ENCODE data around the gene PCCB. TPM values are rescaled to one million over a fixed set of nuclear protein-coding genes. Genes with fewer than 3 reads are reported as not detected.
A peak's percentile ranks its signal among the peaks of the same experiment; 100 is the strongest.

PCCB gene
- total RNA-seq, 1 experiment from 2014 or later = 69.0 TPM

DNA sequence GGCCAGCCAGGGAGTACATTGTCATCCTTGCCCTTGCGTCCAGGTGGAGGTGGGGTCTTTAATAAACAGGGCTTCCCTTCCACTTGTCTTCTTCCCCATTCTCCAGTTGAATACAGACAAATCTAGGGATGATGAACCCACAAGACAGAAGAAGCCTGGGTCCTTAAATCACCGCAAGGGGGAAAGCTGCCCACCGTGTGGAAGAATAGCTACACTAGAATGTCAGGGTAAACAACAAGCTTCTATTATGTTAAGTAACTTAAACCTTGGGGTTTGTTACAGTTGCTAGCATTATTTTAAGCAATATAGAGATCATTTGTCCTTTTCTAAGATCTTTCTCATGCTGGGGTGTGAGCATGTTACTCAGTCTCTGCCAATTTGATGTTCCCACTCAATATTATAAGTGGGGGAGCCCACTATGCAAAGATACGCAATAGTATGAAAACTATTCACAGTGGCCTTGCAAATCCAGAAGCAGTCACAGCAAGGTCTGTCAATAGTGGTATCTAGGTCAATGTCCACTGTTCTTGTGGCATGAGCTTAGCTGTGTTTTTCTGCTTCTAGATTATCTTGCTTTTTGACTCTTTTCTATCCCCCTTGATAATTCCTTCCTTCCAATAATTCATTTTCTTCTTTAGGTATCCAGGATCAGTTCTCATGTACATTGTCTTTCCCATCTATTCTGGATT lies 12.0 kb upstream of the PCCB start:
- H3K9me3 Mint-ChIP-seq = no peaks in the 10 kb centered on the region

DNA sequence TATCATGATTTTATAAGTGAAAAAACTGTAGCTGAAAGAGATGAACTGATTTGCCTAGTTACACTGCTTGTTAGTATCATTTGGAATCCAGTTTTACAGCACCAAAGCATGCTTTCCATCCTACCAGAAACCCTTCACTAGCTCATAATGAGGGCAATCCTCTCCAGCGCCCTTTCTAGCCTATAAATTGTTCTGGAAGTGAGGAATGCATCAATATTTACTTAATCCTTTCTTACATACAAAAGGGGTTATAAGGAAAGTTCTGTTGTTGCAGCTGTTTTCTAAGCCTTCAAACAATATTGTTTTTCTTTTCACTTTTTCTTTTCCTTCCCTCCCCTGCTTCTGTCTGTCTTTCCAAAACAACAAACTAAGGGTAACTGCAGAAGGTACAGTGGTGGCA lies 11.0 kb upstream of the PCCB start:
- POLR2A ChIA-PET = interaction anchor here (1.3 kb wide), 1 partner anchor 42 kb away, joined by 3 read pairs; no protein-coding TSS in a partner anchor
- H3K4me1 Mint-ChIP-seq = peaks cover 28% of the 10 kb centered on the region
- H3K4me3 Mint-ChIP-seq = no peak overlapping the region
- no peak overlapping the region for H3K27ac Mint-ChIP-seq
- H3K27me3 Mint-ChIP-seq (ENCODE audit: low read depth) = peaks cover 57% of the 10 kb centered on the region
- H3K9me3 Mint-ChIP-seq = no peaks in the 10 kb centered on the region
- TF ChIP-seq PRRX2 (CRISPR knock-in tag; IDR thresholded peaks at IDR 0.05) (no peak), ZNF219 (CRISPR knock-in tag; IDR thresholded peaks at IDR 0.05; ENCODE audit: borderline replicate concordance) (no peak), RELA (CRISPR knock-in tag; IDR thresholded peaks at IDR 0.05; ENCODE audit: borderline replicate concordance) (no peak), ZNF263 (CRISPR knock-in tag; IDR thresholded peaks at IDR 0.05; ENCODE audit: low read depth) (no peak)
- TF ChIP-seq, protein P1, sequence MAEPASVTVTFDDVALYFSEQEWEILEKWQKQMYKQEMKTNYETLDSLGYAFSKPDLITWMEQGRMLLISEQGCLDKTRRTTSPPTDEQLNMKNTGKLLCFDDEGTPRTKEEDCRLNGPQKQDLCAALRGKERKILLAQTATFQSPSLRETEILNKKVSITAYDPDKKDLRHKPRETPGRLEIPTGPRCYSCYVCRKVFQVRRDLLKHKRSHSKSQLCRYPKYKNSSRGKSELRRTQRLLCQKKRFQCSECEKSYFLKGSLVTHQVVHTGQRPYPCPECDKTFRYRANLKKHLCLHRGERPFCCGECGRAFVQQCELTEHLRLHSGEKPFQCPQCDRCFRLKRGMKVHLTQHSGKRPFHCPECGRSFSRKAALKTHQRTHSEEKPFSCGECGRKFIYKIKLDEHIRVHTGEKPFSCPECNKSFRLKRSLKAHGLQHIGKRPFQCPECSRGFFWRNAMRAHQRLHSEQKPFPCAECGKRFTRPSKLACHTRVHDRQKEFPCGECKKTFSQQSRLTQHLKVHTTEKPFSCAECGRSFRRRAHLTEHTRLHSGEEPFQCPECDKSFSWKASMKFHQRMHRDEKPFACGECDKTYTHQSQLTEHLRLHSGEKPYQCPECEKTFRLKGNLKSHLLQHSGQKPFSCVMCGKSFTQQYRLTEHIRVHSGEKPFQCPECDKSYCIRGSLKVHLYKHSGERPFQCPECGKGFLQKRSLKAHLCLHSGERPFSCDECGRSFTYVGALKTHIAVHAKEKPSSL (CRISPR knock-in tag; conservative IDR thresholded peaks at IDR 0.05) = no peak
- ATAC-seq = no peak
- CTCF ChIA-PET = no interaction called here
- DNase-seq (ENCODE audit: low spot score) = no peak
- H3K36me3 Mint-ChIP-seq = no peaks in the 10 kb centered on the region

More for the DNA sequence above, 12.0 kb upstream of the PCCB start:
- H3K27ac Mint-ChIP-seq = no peak overlapping the region
- TF ChIP-seq TCF7 (CRISPR knock-in tag; IDR thresholded peaks at IDR 0.05; ENCODE audit: low read depth) (no peak), GABPB1 (CRISPR knock-in tag; IDR thresholded peaks at IDR 0.05) (peak; percentile 43; the same call in 1 of the 2 replicates)
- no peak overlapping the region for H3K4me3 Mint-ChIP-seq
- H3K4me1 Mint-ChIP-seq = peaks cover 28% of the 10 kb centered on the region
- ATAC-seq (peak; percentile 67), DNase-seq (ENCODE audit: low spot score) (no peak)
- peaks cover 57% of the 10 kb centered on the region for H3K27me3 Mint-ChIP-seq (ENCODE audit: low read depth)
- H3K36me3 Mint-ChIP-seq = no peaks in the 10 kb centered on the region
- ChIA-PET CTCF (interaction anchor here (0.7 to 1.0 kb wide), 3 partner anchors 41 to 153 kb away, joined by 3 to 6 read pairs (median 3); partner anchors contain the start of gene MSL2), POLR2A (interaction anchor here (1.3 kb wide), 1 partner anchor 41 kb away, joined by 3 read pairs; no protein-coding TSS in a partner anchor)

DNA sequence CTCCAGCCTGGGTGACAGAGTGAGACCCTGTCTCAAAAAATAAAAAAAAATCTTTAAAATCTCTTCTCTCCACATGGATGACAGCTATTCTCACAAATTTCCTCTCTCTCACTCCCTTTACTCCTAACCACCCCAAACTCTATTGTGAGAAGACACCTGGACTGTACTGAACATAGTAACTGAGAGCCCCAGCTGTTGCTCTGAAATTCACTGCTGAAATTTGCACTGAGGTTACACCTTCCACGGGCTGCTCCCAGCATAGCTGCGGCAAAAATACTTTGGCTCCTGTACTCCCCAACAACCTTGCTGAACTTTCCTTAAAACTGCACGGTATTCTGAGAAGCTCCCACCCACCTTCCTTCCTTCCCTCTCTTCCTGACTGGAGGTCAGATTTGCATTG lies 4.4 kb upstream of the PCCB start:
- peaks cover 30% of the 10 kb centered on the region for H3K4me1 Mint-ChIP-seq
- H3K27me3 Mint-ChIP-seq (ENCODE audit: low read depth) = peaks cover 10% of the 10 kb centered on the region
- no peak for ATAC-seq
- H3K9me3 Mint-ChIP-seq = no peaks in the 10 kb centered on the region
- H3K36me3 Mint-ChIP-seq = no peaks in the 10 kb centered on the region
- TF ChIP-seq RELA (CRISPR knock-in tag; IDR thresholded peaks at IDR 0.05; ENCODE audit: borderline replicate concordance) = no peak
- TF ChIP-seq, protein P2, sequence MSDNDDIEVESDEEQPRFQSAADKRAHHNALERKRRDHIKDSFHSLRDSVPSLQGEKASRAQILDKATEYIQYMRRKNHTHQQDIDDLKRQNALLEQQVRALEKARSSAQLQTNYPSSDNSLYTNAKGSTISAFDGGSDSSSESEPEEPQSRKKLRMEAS (CRISPR knock-in tag; IDR thresholded peaks at IDR 0.05) = no peak
- TF ChIP-seq, protein P1 (CRISPR knock-in tag; conservative IDR thresholded peaks at IDR 0.05) = no peak
- DNase-seq (ENCODE audit: low spot score) = no peak
- ChIA-PET POLR2A (no interaction called here), CTCF (no interaction called here)
- no peak overlapping the region for H3K4me3 Mint-ChIP-seq
- no peak overlapping the region for H3K27ac Mint-ChIP-seq

DNA sequence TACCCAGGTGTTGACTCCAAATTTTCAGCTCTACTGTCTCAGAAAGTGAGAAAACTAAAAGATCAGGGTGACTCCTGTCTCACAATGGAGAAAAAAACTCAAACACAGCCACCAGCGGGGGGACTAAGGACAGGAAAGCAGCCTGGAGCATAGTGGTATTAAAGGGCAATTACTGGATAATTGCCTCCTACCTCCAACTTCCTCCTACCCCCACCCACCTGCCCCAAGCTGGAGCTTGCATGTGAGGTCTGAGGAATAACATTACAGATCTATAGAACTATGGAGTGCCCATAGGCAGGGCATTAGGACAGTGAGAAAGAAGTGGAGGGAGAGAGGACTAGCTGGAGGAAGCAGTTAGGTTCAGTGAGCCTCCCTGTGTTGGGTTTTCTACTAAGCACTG lies 2.7 kb upstream of the PCCB start:
- Mint-ChIP-seq H3K36me3 (no peaks in the 10 kb centered on the region), H3K9me3 (no peaks in the 10 kb centered on the region), H3K27me3 (ENCODE audit: low read depth) (no peaks in the 10 kb centered on the region), H3K4me1 (peaks cover 41% of the 10 kb centered on the region), H3K27ac (no peak overlapping the region), H3K4me3 (no peak overlapping the region)
- DNase-seq (ENCODE audit: low spot score) (no peak), ATAC-seq (peak; percentile 4)
- CTCF ChIA-PET = interaction anchor here (0.6 to 1.8 kb wide), 2 partner anchors 26 to 505 kb away, joined by 3 to 7 read pairs; partner anchors contain the start of gene STAG1
- POLR2A ChIA-PET = no interaction called here
- no peak for TF ChIP-seq TP53 (CRISPR knock-in tag; IDR thresholded peaks at IDR 0.05)
- no peak for TF ChIP-seq NR3C1 (CRISPR knock-in tag; conservative IDR thresholded peaks at IDR 0.05; ENCODE audit: low read depth)
- TF ChIP-seq, protein P3, sequence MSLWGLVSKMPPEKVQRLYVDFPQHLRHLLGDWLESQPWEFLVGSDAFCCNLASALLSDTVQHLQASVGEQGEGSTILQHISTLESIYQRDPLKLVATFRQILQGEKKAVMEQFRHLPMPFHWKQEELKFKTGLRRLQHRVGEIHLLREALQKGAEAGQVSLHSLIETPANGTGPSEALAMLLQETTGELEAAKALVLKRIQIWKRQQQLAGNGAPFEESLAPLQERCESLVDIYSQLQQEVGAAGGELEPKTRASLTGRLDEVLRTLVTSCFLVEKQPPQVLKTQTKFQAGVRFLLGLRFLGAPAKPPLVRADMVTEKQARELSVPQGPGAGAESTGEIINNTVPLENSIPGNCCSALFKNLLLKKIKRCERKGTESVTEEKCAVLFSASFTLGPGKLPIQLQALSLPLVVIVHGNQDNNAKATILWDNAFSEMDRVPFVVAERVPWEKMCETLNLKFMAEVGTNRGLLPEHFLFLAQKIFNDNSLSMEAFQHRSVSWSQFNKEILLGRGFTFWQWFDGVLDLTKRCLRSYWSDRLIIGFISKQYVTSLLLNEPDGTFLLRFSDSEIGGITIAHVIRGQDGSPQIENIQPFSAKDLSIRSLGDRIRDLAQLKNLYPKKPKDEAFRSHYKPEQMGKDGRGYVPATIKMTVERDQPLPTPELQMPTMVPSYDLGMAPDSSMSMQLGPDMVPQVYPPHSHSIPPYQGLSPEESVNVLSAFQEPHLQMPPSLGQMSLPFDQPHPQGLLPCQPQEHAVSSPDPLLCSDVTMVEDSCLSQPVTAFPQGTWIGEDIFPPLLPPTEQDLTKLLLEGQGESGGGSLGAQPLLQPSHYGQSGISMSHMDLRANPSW (CRISPR knock-in tag; conservative IDR thresholded peaks at IDR 0.05; ENCODE audit: low read depth) = no peak
- TF ChIP-seq OVOL2 (CRISPR knock-in tag; IDR thresholded peaks at IDR 0.05; ENCODE audit: borderline replicate concordance) = no peak
- TF ChIP-seq, protein P4, sequence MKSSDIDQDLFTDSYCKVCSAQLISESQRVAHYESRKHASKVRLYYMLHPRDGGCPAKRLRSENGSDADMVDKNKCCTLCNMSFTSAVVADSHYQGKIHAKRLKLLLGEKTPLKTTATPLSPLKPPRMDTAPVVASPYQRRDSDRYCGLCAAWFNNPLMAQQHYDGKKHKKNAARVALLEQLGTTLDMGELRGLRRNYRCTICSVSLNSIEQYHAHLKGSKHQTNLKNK (CRISPR knock-in tag; IDR thresholded peaks at IDR 0.05) = no peak
- no peak for TF ChIP-seq JAZF1 (CRISPR knock-in tag; IDR thresholded peaks at IDR 0.05)
- no peak for TF ChIP-seq CREM (CRISPR knock-in tag; IDR thresholded peaks at IDR 0.05)
- no peak for TF ChIP-seq FOXP1 (CRISPR knock-in tag; IDR thresholded peaks at IDR 0.05; ENCODE audit: borderline replicate concordance)
- no peak for TF ChIP-seq RELA (CRISPR knock-in tag; IDR thresholded peaks at IDR 0.05; ENCODE audit: borderline replicate concordance)
- TF ChIP-seq HMGA2 (CRISPR knock-in tag; IDR thresholded peaks at IDR 0.05) = no peak
